Measurements from ENCODE around the gene CACNA1D. TPM values are rescaled to one million over a fixed set of nuclear protein-coding genes. Genes with fewer than 3 reads are reported as not detected.

CACNA1D gene
- total RNA-seq, 4 donors from 2014 or later, result 5.7 to 38.2 (median 20.0) TPM

DNA sequence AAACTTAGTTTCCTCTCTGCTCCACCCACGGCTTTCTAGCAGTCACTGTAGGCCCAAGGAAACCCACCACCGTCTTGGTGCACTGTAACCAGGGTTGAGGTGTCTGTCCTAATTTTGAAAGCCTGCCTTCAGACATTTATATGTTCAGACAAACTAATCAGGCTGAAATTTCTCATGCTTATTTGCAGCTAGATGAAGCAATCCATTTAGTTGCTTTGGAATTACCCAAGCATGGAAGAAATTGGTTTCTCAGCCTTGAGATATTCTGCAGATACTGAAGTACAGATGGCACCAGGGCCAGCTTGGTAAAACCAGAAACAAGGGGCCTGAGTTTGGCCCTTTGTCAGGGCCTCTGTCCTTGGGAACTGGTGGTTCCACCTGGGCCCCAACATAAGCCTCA, 105.4 kb downstream of the CACNA1D start:
- no peak for DNase-seq (ENCODE audit: low spot score in 2 of 2)
- peaks cover 0 to 6% (median 0%) of the 10 kb centered on the region in 4 donors for H3K9me3 ChIP-seq
- H3K4me3 ChIP-seq, result no peak overlapping the region
- H3K4me1 ChIP-seq, result no peaks in the 10 kb centered on the region
- no peak overlapping the region for H3K27ac ChIP-seq
- WGBS, 2 donors, result 93 to 95% methylated on average over 2 of the region's 2 CpGs
- H3K36me3 ChIP-seq, result no peaks in the 10 kb centered on the region
- H3K27me3 ChIP-seq, result no peaks in the 10 kb centered on the region
- TF ChIP-seq EP300 (IDR thresholded peaks at IDR 0.05), result no peak
- TF ChIP-seq, protein P1, sequence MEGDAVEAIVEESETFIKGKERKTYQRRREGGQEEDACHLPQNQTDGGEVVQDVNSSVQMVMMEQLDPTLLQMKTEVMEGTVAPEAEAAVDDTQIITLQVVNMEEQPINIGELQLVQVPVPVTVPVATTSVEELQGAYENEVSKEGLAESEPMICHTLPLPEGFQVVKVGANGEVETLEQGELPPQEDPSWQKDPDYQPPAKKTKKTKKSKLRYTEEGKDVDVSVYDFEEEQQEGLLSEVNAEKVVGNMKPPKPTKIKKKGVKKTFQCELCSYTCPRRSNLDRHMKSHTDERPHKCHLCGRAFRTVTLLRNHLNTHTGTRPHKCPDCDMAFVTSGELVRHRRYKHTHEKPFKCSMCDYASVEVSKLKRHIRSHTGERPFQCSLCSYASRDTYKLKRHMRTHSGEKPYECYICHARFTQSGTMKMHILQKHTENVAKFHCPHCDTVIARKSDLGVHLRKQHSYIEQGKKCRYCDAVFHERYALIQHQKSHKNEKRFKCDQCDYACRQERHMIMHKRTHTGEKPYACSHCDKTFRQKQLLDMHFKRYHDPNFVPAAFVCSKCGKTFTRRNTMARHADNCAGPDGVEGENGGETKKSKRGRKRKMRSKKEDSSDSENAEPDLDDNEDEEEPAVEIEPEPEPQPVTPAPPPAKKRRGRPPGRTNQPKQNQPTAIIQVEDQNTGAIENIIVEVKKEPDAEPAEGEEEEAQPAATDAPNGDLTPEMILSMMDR (IDR thresholded peaks at IDR 0.05), result no peak
- TF ChIP-seq POLR2A (IDR thresholded peaks at IDR 0.05), result no peak

DNA sequence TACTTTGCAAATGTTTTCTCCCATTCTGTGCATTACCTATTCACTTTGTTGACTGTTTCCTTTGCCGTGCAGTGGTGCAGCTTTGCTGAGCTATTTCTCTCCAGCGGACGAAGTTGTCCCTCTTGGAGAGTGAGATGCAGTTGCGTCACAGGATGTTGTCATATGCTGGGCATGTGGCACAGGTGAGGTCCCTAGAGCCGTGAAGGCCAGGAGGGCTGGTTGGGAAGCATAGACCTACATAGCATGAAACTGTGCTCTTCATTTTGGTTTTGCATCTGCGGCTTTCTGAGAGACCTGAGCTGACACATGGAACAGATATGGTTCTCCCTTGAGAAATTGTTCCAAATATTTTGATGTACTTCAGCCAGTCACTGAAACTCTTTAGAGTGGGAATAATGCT, 108.5 kb downstream of the CACNA1D start:
- 86 to 91% methylated on average over 6 of the region's 6 CpGs for WGBS, 2 donors
- Histone ChIP-seq H3K27me3 (no peaks in the 10 kb centered on the region), H3K27ac (no peak overlapping the region), H3K36me3 (peaks cover 0 to 6% (median 0%) of the 10 kb centered on the region in 3 donors), H3K4me3 (no peak overlapping the region), H3K9me3 (peaks cover 0 to 14% (median under 1%) of the 10 kb centered on the region in 4 donors), H3K4me1 (no peaks in the 10 kb centered on the region)
- TF ChIP-seq, protein P1 (IDR thresholded peaks at IDR 0.05), result no peak
- TF ChIP-seq POLR2A (IDR thresholded peaks at IDR 0.05) (no peak), EP300 (IDR thresholded peaks at IDR 0.05) (no peak)
- DNase-seq (ENCODE audit: low spot score in 2 of 2), result no peak

DNA sequence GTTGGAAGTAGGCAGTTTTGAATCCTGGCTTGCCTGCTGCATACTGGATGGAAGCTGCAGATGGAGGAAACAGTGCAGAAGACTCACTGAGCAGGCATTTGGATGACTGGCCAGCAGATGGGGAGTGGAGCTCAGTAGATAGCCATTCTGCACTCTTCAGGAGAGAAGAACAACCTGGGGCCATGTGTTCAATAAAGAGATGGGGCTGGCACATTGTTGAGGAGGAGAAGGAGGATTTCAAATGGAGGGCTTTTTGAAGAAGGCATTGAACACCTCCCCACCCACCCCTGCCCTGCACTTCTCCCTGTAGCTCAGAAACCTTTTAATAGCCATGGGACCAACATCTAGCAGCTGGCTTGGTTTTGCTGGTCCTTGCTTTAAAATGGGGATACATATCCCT, 109.8 kb downstream of the CACNA1D start:
- DNase-seq (ENCODE audit: low spot score in 2 of 2), result no peak
- TF ChIP-seq POLR2A (IDR thresholded peaks at IDR 0.05) (no peak), EP300 (IDR thresholded peaks at IDR 0.05) (no peak)
- TF ChIP-seq, protein P1 (IDR thresholded peaks at IDR 0.05), result no peak
- Histone ChIP-seq H3K4me3 (no peak overlapping the region), H3K27ac (no peak overlapping the region), H3K27me3 (no peaks in the 10 kb centered on the region), H3K36me3 (peaks cover 0 to 6% (median 0%) of the 10 kb centered on the region in 3 donors), H3K4me1 (no peaks in the 10 kb centered on the region), H3K9me3 (peaks cover 0 to 14% (median 2%) of the 10 kb centered on the region in 4 donors)

DNA sequence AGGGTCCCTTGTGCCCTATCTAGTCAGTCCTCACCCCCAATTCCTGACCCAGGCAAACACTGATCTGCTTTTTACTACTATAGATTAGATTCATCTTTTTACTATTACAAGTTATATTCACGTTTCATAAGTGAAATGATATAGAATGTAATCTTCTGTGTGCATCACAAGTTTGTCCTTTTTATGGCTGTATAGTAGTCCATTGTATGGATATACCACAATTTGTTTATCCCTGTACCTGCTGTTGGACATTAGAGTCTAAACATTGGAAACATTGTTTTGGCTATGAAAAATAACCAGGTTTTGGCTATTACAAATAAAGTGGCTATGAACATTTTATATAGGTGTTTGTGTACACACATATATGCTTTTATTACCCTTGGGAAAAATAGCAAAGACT, 112.4 kb downstream of the CACNA1D start:
- DNase-seq (ENCODE audit: low spot score in 2 of 2), result no peak
- H3K9me3 ChIP-seq, result peaks cover 0 to 17% (median 2%) of the 10 kb centered on the region in 4 donors
- 83 to 91% methylated on average over 1 of the region's 1 CpG for WGBS, 2 donors

DNA sequence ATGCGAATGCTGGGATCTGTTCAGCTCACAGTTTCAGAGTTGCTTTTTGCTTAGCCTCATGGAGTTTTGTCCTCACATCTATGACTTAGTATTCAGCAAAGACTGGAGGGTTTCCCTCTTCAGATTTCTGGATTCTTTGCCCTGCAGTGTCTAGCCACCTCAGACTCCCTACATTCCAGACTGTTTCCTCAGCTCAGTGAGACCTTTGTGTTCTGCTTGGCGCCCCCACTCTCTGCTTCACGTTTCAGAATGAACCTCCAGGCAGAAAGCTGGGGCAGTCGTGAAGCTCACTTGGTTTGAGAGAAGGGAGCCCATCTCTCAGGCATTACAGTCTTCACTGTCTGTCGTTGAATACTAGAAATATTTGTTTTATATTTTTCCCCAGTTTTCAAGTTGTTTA, 118.1 kb downstream of the CACNA1D start:
- H3K27me3 ChIP-seq, result no peaks in the 10 kb centered on the region

More for the DNA sequence above, 112.4 kb downstream of the CACNA1D start:
- H3K27ac ChIP-seq, result no peak overlapping the region
- H3K4me3 ChIP-seq, result no peak overlapping the region
- H3K36me3 ChIP-seq, result peaks cover 0 to 6% (median 0%) of the 10 kb centered on the region in 3 donors
- H3K27me3 ChIP-seq, result no peaks in the 10 kb centered on the region
- H3K4me1 ChIP-seq, result no peaks in the 10 kb centered on the region
- no peak for TF ChIP-seq POLR2A (IDR thresholded peaks at IDR 0.05)
- TF ChIP-seq EP300 (IDR thresholded peaks at IDR 0.05), result no peak
- TF ChIP-seq, protein P1 (IDR thresholded peaks at IDR 0.05), result no peak

More for the DNA sequence above, 118.1 kb downstream of the CACNA1D start:
- H3K9me3 ChIP-seq, result peaks cover 0 to 15% (median 2%) of the 10 kb centered on the region in 4 donors
- WGBS, 2 donors, result 48 to 52% methylated on average over 5 of the region's 5 CpGs
- no peak overlapping the region for H3K4me3 ChIP-seq
- DNase-seq (ENCODE audit: low spot score in 2 of 2), result no peak
- no peaks in the 10 kb centered on the region for H3K4me1 ChIP-seq
- H3K27ac ChIP-seq, result no peak overlapping the region
- peaks cover 0 to under 1% (median 0%) of the 10 kb centered on the region in 3 donors for H3K36me3 ChIP-seq
- TF ChIP-seq EP300 (IDR thresholded peaks at IDR 0.05) (no peak), POLR2A (IDR thresholded peaks at IDR 0.05) (no peak)
- TF ChIP-seq, protein P1 (IDR thresholded peaks at IDR 0.05), result no peak
